SK-N-SH (cell line): ENCODE data around the gene EVI5.

ENCODE experiments used
- CTCF ChIP-seq: fragments of 200-600 bp; sonication (generic); IDR thresholded peaks from 2 replicates; pipeline ENCODE4 v1.6.1; 2017; ENCODE audit warnings: antibody characterized with exemption, mild to moderate bottlenecking, moderate library complexity
- EZH2phosphoT487 ChIP-seq: fragments of 200-600 bp; sonication (generic); IDR thresholded peaks from 2 replicates; pipeline ENCODE4 v1.6.1; 2017; ENCODE audit warnings: low read depth, mixed run types, mild to moderate bottlenecking, antibody characterized with exemption, moderate library complexity, borderline replicate concordance
- FOXJ3 ChIP-seq: sonication (generic); formaldehyde crosslinking; IDR thresholded peaks from 2 replicates; pipeline ENCODE4 v1.5.1; 2020; ENCODE audit warnings: mild to moderate bottlenecking, missing genetic modification reagents
- MEF2A ChIP-seq: IDR thresholded peaks from 2 replicates; pipeline ENCODE4 v1.4.0; 2012; ENCODE audit warnings: low read depth, borderline replicate concordance
- MXI1 ChIP-seq: IDR thresholded peaks from 2 replicates; pipeline ENCODE4 v1.6.1; 2012; ENCODE audit warnings: mild to moderate bottlenecking, low read depth, low read length, improper control_type of control experiment
- RAD21 ChIP-seq: IDR thresholded peaks from 2 replicates; pipeline ENCODE4 v1.6.1; 2012; ENCODE audit warnings: mild to moderate bottlenecking, low read length
- REST ChIP-seq: IDR thresholded peaks from 2 replicates; pipeline ENCODE4 v1.6.1; 2012; ENCODE audit warnings: mild to moderate bottlenecking, low read depth, low read length, moderate library complexity
- TAF1 ChIP-seq: IDR thresholded peaks from 2 replicates; pipeline ENCODE4 v1.6.1; 2012; ENCODE audit warnings: low read depth, mild to moderate bottlenecking, low read length, moderate library complexity, borderline replicate concordance
- TCF12 ChIP-seq: IDR thresholded peaks from 2 replicates; pipeline ENCODE4 v1.4.0; 2012
- USF2 ChIP-seq: fragments of 150-350 bp; IDR thresholded peaks from 2 replicates; pipeline ENCODE4 v1.6.1; 2017; ENCODE audit warnings: antibody characterized with exemption, low read length, low read depth, borderline replicate concordance

- TF ChIP-seq CTCF, result no peak
- no peak for TF ChIP-seq MXI1
- TF ChIP-seq RAD21, result no peak
- no peak for TF ChIP-seq MEF2A
- TF ChIP-seq EZH2phosphoT487, result no peak; the same call in 1 of the 2 replicates
- no peak for TF ChIP-seq TCF12
- TF ChIP-seq FOXJ3, result no peak
- TF ChIP-seq USF2, result no peak
- TF ChIP-seq TAF1, result no peak
- no peak for TF ChIP-seq REST
Measured at GRCh38 chr1:92480200-92480812, 304.6 kb downstream of the EVI5 start.
